ENCODE measurements around the gene ASB1. TPM values are rescaled to one million over a fixed set of nuclear protein-coding genes. Genes with fewer than 3 reads are reported as not detected.
A peak's percentile ranks its signal among the peaks of the same experiment; 100 is the strongest.

ASB1 gene
- total RNA-seq, 1 donor: 21.2 TPM

GRCh38 chr2:238418196-238418998 lies 8.3 kb upstream of the ASB1 start:
- DNase-seq (ENCODE audit: low read depth): no peak
- no peak for TF ChIP-seq CTCF (IDR thresholded peaks at IDR 0.05; ENCODE audit: insufficient read depth, low read depth, low read length)
- H3K4me3 ChIP-seq (ENCODE audit: low read depth, low read length): no peak overlapping the region

GRCh38 chr2:238418999-238419546 lies 7.7 kb upstream of the ASB1 start:
- no peak for TF ChIP-seq CTCF (IDR thresholded peaks at IDR 0.05; ENCODE audit: insufficient read depth, low read depth, low read length)
- no peak overlapping the region for H3K4me3 ChIP-seq (ENCODE audit: low read depth, low read length)
- DNase-seq (ENCODE audit: low read depth): no peak

- H3K4me3 ChIP-seq (ENCODE audit: low read depth, low read length): no peak overlapping the region
- no peak for DNase-seq (ENCODE audit: low read depth)
- no peak for TF ChIP-seq CTCF (IDR thresholded peaks at IDR 0.05; ENCODE audit: insufficient read depth, low read depth, low read length)
Observed at GRCh38 chr2:238420442-238420841, 6.3 kb upstream of the ASB1 start.

GRCh38 chr2:238420878-238421694 lies 5.6 kb upstream of the ASB1 start:
- TF ChIP-seq CTCF (IDR thresholded peaks at IDR 0.05; ENCODE audit: insufficient read depth, low read depth, low read length): no peak
- H3K4me3 ChIP-seq (ENCODE audit: low read depth, low read length): no peak overlapping the region
- peak; percentile 33 for DNase-seq (ENCODE audit: low read depth)

GRCh38 chr2:238421695-238422035 lies 5.1 kb upstream of the ASB1 start:
- TF ChIP-seq CTCF (IDR thresholded peaks at IDR 0.05; ENCODE audit: insufficient read depth, low read depth, low read length): no peak
- no peak overlapping the region for H3K4me3 ChIP-seq (ENCODE audit: low read depth, low read length)
- DNase-seq (ENCODE audit: low read depth): no peak

- TF ChIP-seq CTCF (IDR thresholded peaks at IDR 0.05; ENCODE audit: insufficient read depth, low read depth, low read length): no peak
- no peak for DNase-seq (ENCODE audit: low read depth)
- no peak overlapping the region for H3K4me3 ChIP-seq (ENCODE audit: low read depth, low read length)
Observed at GRCh38 chr2:238422285-238422684, 4.4 kb upstream of the ASB1 start.

Data from fibroblast of villous mesenchyme (primary cell).